ENCODE data around the gene MN1.
"Not testable (repeated sequence)": the region's sequence is repeated elsewhere in the genome, so short reads cannot be mapped to it uniquely, and the experiment has no call there.

Gene MN1

GRCh38 chr22:27756212-27756660 lies 45.3 kb downstream of the MN1 start:
- DNase-seq, result no peak

- DNase-seq, result no peak
These were observed 45.9 kb downstream of the MN1 start for GRCh38 chr22:27755521-27756211.

- no peak for DNase-seq
These were observed 46.6 kb downstream of the MN1 start for GRCh38 chr22:27754888-27755480.

- DNase-seq, result no peak
These were observed 47.2 kb downstream of the MN1 start for GRCh38 chr22:27754247-27754887.

GRCh38 chr22:27752771-27753170 lies 48.8 kb downstream of the MN1 start:
- no peak for DNase-seq

GRCh38 chr22:27752141-27752540 lies 49.4 kb downstream of the MN1 start:
- DNase-seq, result no peak

GRCh38 chr22:27751277-27752070 lies 50.1 kb downstream of the MN1 start:
- DNase-seq, result no peak

GRCh38 chr22:27750584-27751265 lies 50.8 kb downstream of the MN1 start:
- no peak for DNase-seq

GRCh38 chr22:27749597-27750225 lies 51.8 kb downstream of the MN1 start:
- no peak for DNase-seq

- DNase-seq, result no peak
These were observed 52.8 kb downstream of the MN1 start for GRCh38 chr22:27748751-27749191.

- no peak for DNase-seq
These were observed 53.2 kb downstream of the MN1 start for GRCh38 chr22:27748349-27748748.

- DNase-seq, result no peak
These were observed 53.9 kb downstream of the MN1 start for GRCh38 chr22:27747396-27748221.

- no peak for DNase-seq
These were observed 54.6 kb downstream of the MN1 start for GRCh38 chr22:27746918-27747317.

- no peak for DNase-seq
These were observed 55.7 kb downstream of the MN1 start for GRCh38 chr22:27745809-27746208.

- DNase-seq, result no peak
These were observed 56.4 kb downstream of the MN1 start for GRCh38 chr22:27745154-27745553.

- not testable (repeated sequence) for DNase-seq
These were observed 57.5 kb downstream of the MN1 start for GRCh38 chr22:27744078-27744477.

GRCh38 chr22:27740202-27740748 lies 61.3 kb downstream of the MN1 start:
- no peak for DNase-seq

- DNase-seq, result no peak
These were observed 64.0 kb downstream of the MN1 start for GRCh38 chr22:27737521-27737920.

GRCh38 chr22:27734066-27734465 lies 67.5 kb downstream of the MN1 start:
- DNase-seq, result no peak

- no peak for DNase-seq
These were observed 68.7 kb downstream of the MN1 start for GRCh38 chr22:27732841-27733240.

- no peak for DNase-seq
These were observed 69.2 kb downstream of the MN1 start for GRCh38 chr22:27732391-27732790.

All from AML-193 (cell line).